Diencephalon (tissue), 1 donor: ENCODE results near the gene SH3RF3. TPM values are rescaled to one million over a fixed set of nuclear protein-coding genes. Genes with fewer than 3 reads are reported as not detected.

Experiments used
- small RNA-seq: library from RNA; depleted of rRNA; stranded (forward); fragments of <200 nt; gene quantifications from one replicate; pipeline ENCODE3, GENCODE V24; 2014
- total RNA-seq: library from RNA; depleted of rRNA; stranded (reverse); fragments of >200 nt; gene quantifications from one replicate; pipeline ENCODE4 v1.2.3, GENCODE V29; 2014

SH3RF3 gene
- total RNA-seq: 6.5 TPM

DNA sequence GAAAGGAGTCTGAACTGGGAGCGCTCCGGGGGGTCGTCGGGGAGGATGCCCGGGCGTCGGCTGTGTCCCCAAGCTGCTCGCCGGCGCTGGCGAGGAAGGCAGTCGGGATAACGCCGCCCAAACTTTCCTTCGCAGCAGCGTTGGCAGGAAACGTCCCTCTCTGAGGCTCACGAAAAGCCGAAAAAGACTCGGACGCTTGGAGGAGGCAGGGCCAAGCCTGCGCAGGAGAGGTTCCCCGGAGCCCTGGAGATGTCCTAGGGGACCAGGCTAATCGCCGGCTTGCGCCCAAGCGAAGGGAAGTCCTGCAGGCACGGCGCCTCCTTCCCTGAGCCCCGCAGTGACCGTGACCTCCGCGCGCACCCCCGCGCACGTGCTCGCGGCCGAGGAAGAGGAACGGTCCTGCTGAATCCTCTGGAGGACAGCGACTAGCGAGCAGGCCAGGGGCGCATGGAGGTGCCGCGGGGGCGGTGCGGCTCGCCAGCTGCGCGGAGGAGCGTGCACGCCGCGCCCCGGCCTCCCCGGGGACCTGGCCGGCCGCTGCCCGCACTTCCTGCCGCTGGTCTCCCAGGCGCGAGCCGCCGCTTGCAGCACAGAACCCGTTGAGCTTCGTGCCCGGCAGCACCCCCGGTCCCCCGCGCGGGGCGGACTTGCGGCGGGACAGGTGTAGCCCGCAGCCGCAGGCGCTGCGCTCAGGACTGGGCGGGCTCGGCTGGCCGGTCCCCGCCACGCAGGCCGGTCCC lies at the start of gene SH3RF3:
Gene SH3RF3 (plus strand): TSS at position 590 of the 740 bp plus-strand sequence.

Small RNA genes lying within 50 kb of the gene (small RNA-seq; reads per million reads assigned to genes)
- gene MIR4265 (not detected), gene MIR4266 (not detected), gene RF00017 (not detected), gene SNRPGP9 (not detected)

Other genes with a start within 250 kb of the SH3RF3 start
- gene EDAR, start 140.0 kb upstream of the SH3RF3 start, total RNA-seq: not detected